GM19043 (cell line): Measurements from ENCODE around the gene BLVRA.
"Not testable (repeated sequence)": the region's sequence is repeated elsewhere in the genome, so short reads cannot be mapped to it uniquely, and the experiment has no call there.

ENCODE experiments used
- ATAC-seq: cut with Tn5 transposase; IDR thresholded peaks from one replicate; pipeline ENCODE4 v1.9.1; 2021; ENCODE audit warnings: low read depth; ENCODE audit not compliant: unreplicated experiment

BLVRA gene

GRCh38 chr7:43768887-43769272 is 10.4 kb downstream of the BLVRA start:
- ATAC-seq = no peak

- ATAC-seq = no peak
Measured at GRCh38 chr7:43769281-43769680, 10.8 kb downstream of the BLVRA start.

GRCh38 chr7:43769791-43770465 is 11.4 kb downstream of the BLVRA start:
- no peak for ATAC-seq

GRCh38 chr7:43771128-43771527 is 12.6 kb downstream of the BLVRA start:
- ATAC-seq = no peak

- ATAC-seq = no peak
Measured at GRCh38 chr7:43771573-43771972, 13.1 kb downstream of the BLVRA start.

GRCh38 chr7:43773268-43773667 is 14.8 kb downstream of the BLVRA start:
- not testable (repeated sequence) for ATAC-seq

GRCh38 chr7:43775255-43775654 is 16.8 kb downstream of the BLVRA start:
- ATAC-seq = not testable (repeated sequence)

GRCh38 chr7:43778293-43779044 is 20.0 kb downstream of the BLVRA start:
- not testable (repeated sequence) for ATAC-seq

- no peak for ATAC-seq
Measured at GRCh38 chr7:43779045-43779812, 20.7 kb downstream of the BLVRA start.

GRCh38 chr7:43781726-43782607 is 23.5 kb downstream of the BLVRA start:
- no peak for ATAC-seq

GRCh38 chr7:43782768-43783555 is 24.5 kb downstream of the BLVRA start:
- no peak for ATAC-seq

- no peak for ATAC-seq
Measured at GRCh38 chr7:43784030-43784584, 25.6 kb downstream of the BLVRA start.

GRCh38 chr7:43784585-43785087 is 26.2 kb downstream of the BLVRA start:
- ATAC-seq = peak; percentile 99

- no peak for ATAC-seq
Measured at GRCh38 chr7:43785420-43785819, 26.9 kb downstream of the BLVRA start.

- ATAC-seq = no peak
Measured at GRCh38 chr7:43787771-43788170, 29.3 kb downstream of the BLVRA start.

- ATAC-seq = no peak
Measured at GRCh38 chr7:43790006-43790405, 31.5 kb downstream of the BLVRA start.

GRCh38 chr7:43790834-43791233 is 32.4 kb downstream of the BLVRA start:
- no peak for ATAC-seq

- ATAC-seq = no peak
Measured at GRCh38 chr7:43791665-43792064, 33.2 kb downstream of the BLVRA start.

- ATAC-seq = no peak
Measured at GRCh38 chr7:43792471-43793150, 34.1 kb downstream of the BLVRA start.
